MCF 10A (cell line): ENCODE results near the gene ITK. TPM values are rescaled to one million over a fixed set of nuclear protein-coding genes. Genes with fewer than 3 reads are reported as not detected.

Experiments used
- BruUV-seq: library from RNA; stranded (reverse); fragments of 400-500 nt; replicated peaks from 2 replicates; lab custom pipeline; 2021; lab: Mats Ljungman, UMichigan
- CTCF ChIA-PET: fragments of 300-600 bp; sonication (Branson Sonifier 250); formaldehyde crosslinking; extraction: SDS; loops from one replicate; lab custom pipeline; 2021; ENCODE audit warnings: antibody characterized with exemption, inconsistent platforms; lab: Yijun Ruan, JAX
- POLR2A ChIA-PET: fragments of 300-600, 350-650 bp; sonication (Branson Sonifier 250); formaldehyde crosslinking; extraction: SDS; loops from one replicate; lab custom pipeline; 2020; ENCODE audit warnings: antibody characterized with exemption, inconsistent platforms; lab: Yijun Ruan, JAX
- DNase-seq: peaks from one replicate; pipeline ENCODE4 v3.0.0-alpha.2; 2018; ENCODE audit not compliant: unreplicated experiment
- H3K27ac Mint-ChIP-seq: one replicate; pipeline ENCODE4 v1.8.0; 2022; ENCODE audit warnings: mild to moderate bottlenecking, low read depth, mixed read lengths; ENCODE audit not compliant: unreplicated experiment
- H3K27me3 Mint-ChIP-seq: one replicate; pipeline ENCODE4 v1.8.0; 2022; ENCODE audit warnings: mixed read lengths; ENCODE audit not compliant: insufficient read depth, unreplicated experiment
- H3K36me3 Mint-ChIP-seq: one replicate; pipeline ENCODE4 v1.8.0; 2022; ENCODE audit warnings: mild to moderate bottlenecking, moderate library complexity, mixed read lengths; ENCODE audit not compliant: insufficient read depth, unreplicated experiment
- H3K4me1 Mint-ChIP-seq: one replicate; pipeline ENCODE4 v1.8.0; 2022; ENCODE audit warnings: mixed read lengths; ENCODE audit not compliant: insufficient read depth, unreplicated experiment
- H3K4me3 Mint-ChIP-seq: one replicate; pipeline ENCODE4 v1.8.0; 2022; ENCODE audit warnings: mild to moderate bottlenecking, moderate library complexity, mixed read lengths; ENCODE audit not compliant: unreplicated experiment
- H3K9me3 Mint-ChIP-seq: one replicate; pipeline ENCODE4 v1.8.0; 2022; ENCODE audit warnings: mixed read lengths; ENCODE audit not compliant: unreplicated experiment
- CTCF ChIP-seq: fragments of 200-600 bp; IDR thresholded peaks from one replicate; pipeline ENCODE4 v1.8.0; 2022; ENCODE audit warnings: antibody characterized with exemption, mild to moderate bottlenecking; ENCODE audit not compliant: unreplicated experiment
- intact Hi-C: fragments of 100-400 bp; cut with micrococcal nuclease; formaldehyde crosslinking; loops from 2 replicates; pipeline ENCODE4 v1.14.1; 2022
- total RNA-seq: library from RNA; stranded (reverse); gene quantifications from 2 replicates; pipeline ENCODE4 v1.2.3, GENCODE V29; 2022

ITK gene
- total RNA-seq, 1 experiment from 2014 or later = not detected

GRCh38 chr5:157285310-157286035 is 104.8 kb downstream of the ITK start:
- no peaks in the 10 kb centered on the region for H3K9me3 Mint-ChIP-seq
- H3K4me3 Mint-ChIP-seq = no peak overlapping the region
- H3K27ac Mint-ChIP-seq = no peak overlapping the region
- DNase-seq = no peak
- BruUV-seq = no TSS peak
- intact Hi-C loops = no loop called here
- H3K4me1 Mint-ChIP-seq = peaks cover 16% of the 10 kb centered on the region
- H3K36me3 Mint-ChIP-seq = peaks cover 13% of the 10 kb centered on the region
- CTCF ChIA-PET = interaction anchor here (0.6 to 5.6 kb wide), 7 partner anchors 13 to 1746 kb away, joined by 3 to 31 read pairs (median 4); no protein-coding TSS in a partner anchor
- no peaks in the 10 kb centered on the region for H3K27me3 Mint-ChIP-seq
- POLR2A ChIA-PET = interaction anchor here (0.8 kb wide), 1 partner anchor 17 kb away, joined by 3 read pairs; no protein-coding TSS in a partner anchor
- no peak for TF ChIP-seq CTCF

GRCh38 chr5:157286761-157287211 is 106.1 kb downstream of the ITK start:
- Mint-ChIP-seq H3K9me3 (no peaks in the 10 kb centered on the region), H3K27ac (no peak overlapping the region), H3K4me3 (no peak overlapping the region), H3K27me3 (no peaks in the 10 kb centered on the region), H3K36me3 (peaks cover 13% of the 10 kb centered on the region), H3K4me1 (peaks cover 16% of the 10 kb centered on the region)
- DNase-seq = no peak
- no TSS peak for BruUV-seq
- no peak for TF ChIP-seq CTCF
- intact Hi-C loops = no loop called here
- ChIA-PET POLR2A (interaction anchor here (0.6 kb wide), 1 partner anchor 26 kb away, joined by 3 read pairs; no protein-coding TSS in a partner anchor), CTCF (interaction anchor here (0.7 to 5.6 kb wide), 7 partner anchors 9 to 190 kb away, joined by 3 to 31 read pairs (median 3); no protein-coding TSS in a partner anchor)

GRCh38 chr5:157288405-157289163 is 107.9 kb downstream of the ITK start:
- no peaks in the 10 kb centered on the region for H3K27me3 Mint-ChIP-seq
- H3K4me1 Mint-ChIP-seq = peaks cover 15% of the 10 kb centered on the region

More at GRCh38 chr5:157288405-157289163, 107.9 kb downstream of the ITK start:
- intact Hi-C loops = no loop called here
- Mint-ChIP-seq H3K27ac (no peak overlapping the region), H3K4me3 (no peak overlapping the region), H3K36me3 (peaks cover 13% of the 10 kb centered on the region), H3K9me3 (no peaks in the 10 kb centered on the region)
- CTCF ChIA-PET = interaction anchor here (0.9 to 1.4 kb wide), 3 partner anchors 15 to 429 kb away, joined by 3 to 10 read pairs (median 3); no protein-coding TSS in a partner anchor
- POLR2A ChIA-PET = no interaction called here
- BruUV-seq = no TSS peak
- no peak for TF ChIP-seq CTCF
- no peak for DNase-seq
